HG03135 (cell line): ENCODE measurements around the gene PRMT1.

Source experiments
- ATAC-seq: cut with Tn5 transposase; IDR thresholded peaks from one replicate; pipeline ENCODE4 v1.9.1; 2021; ENCODE audit warnings: mild to moderate bottlenecking, moderate library complexity; ENCODE audit not compliant: unreplicated experiment

Gene PRMT1

DNA sequence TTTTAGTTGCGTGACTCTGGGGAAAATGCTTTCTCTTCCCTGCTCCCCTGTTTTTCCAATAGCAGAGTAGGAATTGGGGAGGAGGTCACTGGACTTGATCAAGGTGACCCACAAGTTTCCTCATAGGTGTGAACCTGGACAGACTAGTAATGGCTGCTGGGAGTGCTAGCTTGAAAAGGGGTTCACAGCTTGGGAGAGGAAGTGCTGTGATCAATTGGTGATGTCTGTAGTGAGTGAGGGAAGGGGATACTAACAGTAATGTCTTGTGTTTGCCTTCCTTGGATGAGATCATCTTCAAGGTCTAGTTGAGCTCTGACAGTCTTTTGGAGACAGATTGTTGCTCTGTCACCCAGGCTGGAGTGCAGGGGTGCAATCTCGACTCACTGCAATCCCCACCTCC, 9.6 kb upstream of the PRMT1 start:
- no peak for ATAC-seq

- ATAC-seq = no peak
These were observed 7.6 kb upstream of the PRMT1 start for GRCh38 chr19:49669516-49669915.

DNA sequence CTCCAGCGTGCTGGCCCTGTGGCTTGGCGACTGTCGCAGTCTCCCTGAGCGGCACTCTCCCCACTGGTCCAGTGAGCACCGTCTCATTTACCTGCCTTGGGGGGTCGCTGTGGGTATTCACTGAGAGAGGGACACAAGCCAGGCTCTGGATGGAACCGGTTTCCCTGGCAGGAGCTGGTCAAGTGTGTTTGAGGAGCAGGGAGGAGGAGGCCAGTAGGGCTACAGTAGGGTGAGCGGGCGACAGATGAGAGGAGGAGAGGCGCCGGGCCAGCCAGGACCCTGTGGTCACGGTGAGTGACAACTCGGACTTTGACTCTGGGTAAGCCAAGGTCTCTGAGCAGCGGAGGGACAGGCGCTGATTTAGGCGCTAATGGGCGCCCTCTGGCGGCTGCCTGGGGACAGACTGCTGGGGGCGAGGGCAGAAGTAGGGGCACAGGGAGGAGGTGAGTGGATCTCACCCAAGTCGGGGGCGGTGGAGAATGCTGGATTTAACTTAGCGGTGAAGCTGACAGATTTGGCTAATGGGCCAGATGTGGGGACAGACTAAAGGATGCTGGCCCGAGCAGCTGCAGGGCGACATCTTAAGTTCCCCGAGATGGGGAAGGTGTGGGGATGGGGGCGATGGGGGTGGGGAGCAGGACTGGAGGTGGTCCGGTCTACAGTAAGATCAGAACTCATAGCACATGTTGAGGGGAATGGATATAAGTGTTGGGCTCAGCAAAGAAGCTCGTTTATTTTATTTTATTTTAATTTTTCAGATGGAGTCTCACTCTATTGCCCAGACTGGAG, 4.7 kb upstream of the PRMT1 start:
- ATAC-seq = no peak

GRCh38 chr19:49676136-49676783, 811 bp upstream of the PRMT1 start:
- peak; percentile 22 for ATAC-seq

DNA sequence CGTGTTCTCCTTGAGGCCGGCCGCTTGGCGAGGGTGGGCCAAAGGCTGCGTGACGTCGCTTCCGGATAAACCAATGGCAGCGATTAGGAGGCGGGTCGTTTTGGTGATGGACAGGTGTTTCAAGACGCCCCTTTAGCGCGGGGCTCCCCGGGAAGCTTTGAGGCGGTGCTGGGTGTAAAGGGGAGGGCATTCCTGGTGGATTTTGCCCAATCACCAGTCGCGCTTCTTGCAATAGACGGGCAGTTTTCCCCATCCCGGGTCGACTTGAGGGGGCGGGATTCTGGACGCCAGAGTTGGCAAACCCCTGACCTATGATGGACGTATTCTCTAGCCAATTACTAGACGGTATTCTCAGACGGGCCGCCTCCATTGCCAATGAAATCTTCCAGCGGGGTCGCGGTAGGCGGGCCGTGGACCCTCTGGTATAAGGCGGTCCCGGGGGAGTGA, 264 bp upstream of the PRMT1 start:
- peak; percentile 60 for ATAC-seq

DNA sequence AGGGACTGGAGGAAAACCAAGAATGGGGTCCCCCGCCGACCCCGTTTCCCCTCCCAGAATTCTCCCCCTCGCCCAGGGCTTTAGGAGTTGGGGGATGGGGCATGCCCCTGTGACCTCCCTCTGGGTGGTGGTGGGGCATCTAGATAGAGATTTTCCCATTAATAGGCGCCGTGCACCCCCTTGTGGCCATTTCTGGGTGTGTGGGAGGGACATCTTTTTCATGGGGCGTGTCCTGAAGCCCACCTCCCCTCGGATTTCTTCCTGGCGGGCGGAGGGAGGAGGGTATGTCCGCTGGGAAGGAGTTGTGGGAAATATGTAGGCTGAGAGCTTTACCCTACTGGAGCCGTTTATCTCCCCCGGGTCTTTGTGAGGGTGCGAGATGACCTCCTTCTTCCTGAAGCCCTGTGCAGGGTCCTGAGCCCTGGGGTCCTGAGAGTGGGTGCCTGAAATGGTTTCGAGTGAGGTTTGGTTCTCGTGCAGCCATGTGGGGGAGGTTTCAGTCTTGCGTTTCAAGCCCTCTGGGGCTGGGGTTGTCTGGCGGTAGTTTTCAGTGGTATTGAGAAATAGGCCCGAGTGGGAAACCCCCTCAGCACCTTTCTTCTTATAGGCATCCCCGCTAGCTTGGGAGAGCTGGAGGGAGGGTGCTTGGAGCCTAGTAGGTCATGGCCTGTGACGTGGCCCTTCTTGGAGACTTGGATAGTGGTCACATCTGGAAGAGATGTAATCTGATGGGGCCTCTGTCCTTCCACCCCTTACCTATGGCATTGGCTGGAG, 1.0 kb downstream of the PRMT1 start:
- ATAC-seq = no peak

GRCh38 chr19:49678985-49679770, 2.1 kb downstream of the PRMT1 start:
- ATAC-seq = no peak

- no peak for ATAC-seq
These were observed 2.8 kb downstream of the PRMT1 start for GRCh38 chr19:49679771-49680413.

DNA sequence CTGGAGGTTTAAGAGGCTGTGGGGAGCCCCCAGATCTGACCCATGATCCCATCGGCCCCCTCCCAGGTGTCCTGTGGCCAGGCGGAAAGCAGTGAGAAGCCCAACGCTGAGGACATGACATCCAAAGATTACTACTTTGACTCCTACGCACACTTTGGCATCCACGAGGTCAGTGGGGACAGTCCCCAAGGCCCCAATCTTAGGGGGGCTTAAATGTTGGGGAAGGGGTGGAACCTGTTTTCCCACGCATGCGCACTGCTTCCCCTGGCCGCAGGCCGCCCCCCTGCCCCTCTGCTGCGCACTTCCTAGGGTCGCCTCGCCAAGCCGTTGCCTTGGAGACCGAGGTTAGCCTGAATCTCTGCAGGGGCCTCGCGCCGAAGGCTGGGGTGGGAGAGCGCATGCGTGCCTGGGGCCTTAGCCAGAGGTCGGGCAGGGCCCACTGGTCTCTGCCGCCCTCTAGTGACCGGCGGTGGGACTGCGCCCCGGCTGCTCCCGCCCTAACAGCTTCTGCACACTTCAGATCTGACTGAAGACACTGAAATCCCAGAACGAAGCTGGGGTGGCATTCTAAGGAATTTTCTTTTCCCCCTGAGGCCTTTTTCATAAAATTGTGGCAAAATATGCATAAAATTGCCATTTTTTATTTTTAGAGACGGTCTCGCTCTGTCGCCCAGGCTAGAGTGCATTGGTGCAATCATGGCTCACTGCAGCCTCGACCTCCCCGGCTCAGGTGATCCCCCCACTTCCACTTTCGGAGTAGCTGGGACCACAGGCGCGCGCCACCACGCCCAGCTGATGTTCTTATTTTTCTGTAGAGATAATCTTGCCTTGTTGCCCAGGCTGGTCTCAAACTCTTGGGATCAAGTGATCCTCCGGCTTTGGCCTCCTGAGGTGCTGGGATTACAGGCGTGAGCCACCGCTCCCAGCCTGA, 3.6 kb downstream of the PRMT1 start:
- ATAC-seq = no peak

GRCh38 chr19:49681830-49682229, 4.8 kb downstream of the PRMT1 start:
- no peak for ATAC-seq

DNA sequence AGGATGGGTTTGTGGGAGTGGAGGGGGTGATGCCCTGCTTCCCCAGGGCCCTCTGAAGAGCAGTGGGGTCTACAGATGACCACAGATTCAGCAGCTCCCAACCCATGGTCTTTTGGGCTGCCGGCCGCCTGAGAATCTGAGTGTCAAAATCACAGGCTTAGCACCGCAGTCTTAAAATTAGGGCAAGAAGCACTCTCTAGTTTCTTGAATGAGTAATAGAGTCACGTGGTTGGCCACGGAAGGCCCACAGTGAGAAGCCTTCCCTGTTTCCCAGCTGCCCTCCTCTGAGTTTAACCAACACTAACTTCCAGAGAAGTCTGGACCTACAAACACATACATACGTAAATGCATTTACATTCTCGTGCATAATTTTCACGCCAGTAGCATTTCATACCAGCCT, 5.2 kb downstream of the PRMT1 start:
- ATAC-seq = no peak

DNA sequence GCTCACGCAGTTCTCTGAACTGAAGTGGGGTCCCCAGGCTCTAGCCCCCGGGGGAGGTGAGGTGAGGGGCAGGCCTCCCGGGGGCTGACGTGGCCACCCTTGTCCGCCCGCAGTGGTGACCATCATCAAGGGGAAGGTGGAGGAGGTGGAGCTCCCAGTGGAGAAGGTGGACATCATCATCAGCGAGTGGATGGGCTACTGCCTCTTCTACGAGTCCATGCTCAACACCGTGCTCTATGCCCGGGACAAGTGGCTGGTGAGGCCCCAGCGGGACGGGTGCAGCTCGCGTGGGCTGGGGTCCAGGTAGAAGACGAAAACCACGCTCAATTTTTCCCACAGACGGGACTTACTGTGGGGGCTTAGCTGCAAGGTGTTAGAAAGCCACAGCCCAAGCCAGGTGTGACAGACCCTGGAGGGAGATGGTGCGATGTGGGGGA, 6.8 kb downstream of the PRMT1 start:
- no peak for ATAC-seq

GRCh38 chr19:49684251-49684982, 7.3 kb downstream of the PRMT1 start:
- ATAC-seq = no peak

- ATAC-seq = no peak
These were observed 8.0 kb downstream of the PRMT1 start for GRCh38 chr19:49684983-49685553.

DNA sequence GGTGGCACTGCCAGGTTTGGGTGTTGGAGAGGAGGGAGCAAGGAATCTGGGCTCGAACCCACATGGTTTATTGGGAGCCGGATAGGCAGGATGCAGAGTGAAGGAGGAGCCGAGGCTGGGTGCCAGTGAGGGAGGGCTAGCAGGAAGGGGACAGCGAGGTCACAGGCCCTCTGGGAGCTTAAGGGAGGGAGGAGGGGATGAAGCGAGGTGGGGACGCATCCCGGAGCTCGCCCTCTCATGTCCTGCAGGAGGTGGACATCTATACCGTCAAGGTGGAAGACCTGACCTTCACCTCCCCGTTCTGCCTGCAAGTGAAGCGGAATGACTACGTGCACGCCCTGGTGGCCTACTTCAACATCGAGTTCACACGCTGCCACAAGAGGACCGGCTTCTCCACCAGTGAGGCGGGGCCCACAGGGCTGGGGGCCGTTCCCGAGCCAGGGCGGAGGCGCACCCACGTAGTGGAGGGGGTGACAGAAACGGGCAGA, 8.8 kb downstream of the PRMT1 start:
- no peak for ATAC-seq

- ATAC-seq = no peak
These were observed 9.5 kb downstream of the PRMT1 start for GRCh38 chr19:49686503-49687088.

DNA sequence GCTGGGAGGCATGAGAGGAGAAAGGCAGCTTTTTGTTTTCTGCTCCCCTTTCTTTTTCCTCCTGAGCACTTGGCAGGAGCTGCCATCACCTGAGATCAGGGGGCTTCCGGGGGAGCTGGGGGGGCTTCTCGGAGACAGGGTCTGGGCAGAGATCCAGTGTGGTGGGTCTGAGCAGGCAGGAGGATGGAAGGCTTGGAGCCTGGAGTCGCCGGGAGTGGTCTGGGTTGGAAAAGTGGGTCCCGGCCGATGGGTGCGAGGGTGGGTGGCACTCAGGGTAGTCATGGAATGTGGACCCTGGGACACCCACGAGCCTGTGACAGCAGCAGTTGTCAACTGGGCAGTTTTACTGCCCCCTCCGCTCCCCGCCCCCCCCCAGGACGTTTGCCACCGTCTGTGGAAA, 10.1 kb downstream of the PRMT1 start:
- ATAC-seq = no peak
